Kidney (tissue), 14 donors: Measurements from ENCODE around the gene SSNA1. TPM values are rescaled to one million over a fixed set of nuclear protein-coding genes. Genes with fewer than 3 reads are reported as not detected.
A peak's percentile ranks its signal among the peaks of the same experiment; 100 is the strongest.

Experiments
- DNase-seq, 5 donors: peaks; one replicate each; pipeline ENCODE4 v3.0.0-alpha.2; 2013 to 2020
- FAIRE-seq: peaks from 2 replicates; lab custom pipeline; 2012; peaks lifted over from hg19 to GRCh38; lab: Jason Lieb, UNC
- H3K27ac ChIP-seq, 2 donors: one replicate each; pipeline ENCODE4 v1.7.0; 2013; ENCODE audit warnings: low read depth in 2 of 2, low read length in 2 of 2, inconsistent platforms in 1 of 2
- H3K27me3 ChIP-seq: one replicate; pipeline ENCODE4 v1.7.1; 2013; ENCODE audit warnings: low read length, inconsistent platforms; ENCODE audit not compliant: control insufficient read depth, insufficient read depth
- H3K36me3 ChIP-seq, 3 donors: one replicate each; pipeline versions ENCODE4 v1.7.0 to v1.7.1; 2013; ENCODE audit warnings: low read length in 3 of 3, control low read depth in 1 of 3, inconsistent platforms in 1 of 3; ENCODE audit not compliant: insufficient read depth in 3 of 3, control insufficient read depth in 2 of 3
- H3K4me1 ChIP-seq, 3 donors: one replicate each; pipeline versions ENCODE4 v1.7.0 to v1.7.1; 2013; ENCODE audit warnings: low read length in 3 of 3, inconsistent platforms in 1 of 3, low read depth in 1 of 3; ENCODE audit not compliant: control insufficient read depth in 2 of 3, insufficient read depth in 2 of 3
- H3K4me3 ChIP-seq, 3 donors: one replicate each; pipeline versions ENCODE4 v1.7.0 to v1.8.1; 2013; ENCODE audit warnings: low read length in 3 of 3, control low read depth in 1 of 3, inconsistent platforms in 1 of 3
- H3K9ac ChIP-seq, 3 donors: one replicate each; pipeline versions ENCODE4 v1.7.0 to v1.7.1; 2013; ENCODE audit warnings: low read length in 3 of 3, control low read depth in 1 of 3, inconsistent platforms in 1 of 3
- H3K9me3 ChIP-seq, 3 donors: one replicate each; pipeline versions ENCODE4 v1.7.0 to v1.7.1; 2013; ENCODE audit warnings: low read length in 3 of 3, control low read depth in 1 of 3, inconsistent platforms in 1 of 3; ENCODE audit not compliant: control insufficient read depth in 2 of 3, insufficient read depth in 1 of 3
- intact Hi-C: fragments of 100-400 bp; cut with DNase I; formaldehyde crosslinking; loops from one replicate; pipeline ENCODE4 v1.11.1; 2022
- polyA plus RNA-seq: library from polyadenylated mRNA; stranded (reverse); fragments of 350-450 nt; fragmentation: Illumina TruSeq; extraction: RNeasy Lipid Tissue Mini Kit (QIAGEN cat#74804); gene quantifications from one replicate; pipeline ENCODE4 v1.2.3, GENCODE V29; 2014; ENCODE audit warnings: low read depth, low replicate concordance; ENCODE audit not compliant: insufficient read depth
- total RNA-seq: library from RNA; stranded (reverse); fragmentation: NEBNext Ultra II Directional; extraction: Animal tissue kit (Norgen Biotek cat#: 25700); gene quantifications from one replicate; pipeline ENCODE4 v1.2.1, GENCODE V29; 2021
- TF ChIP-seq, protein P1 (sequence below): IDR thresholded peaks from 3 replicates; pipeline ENCODE4 v1.5.1; 2012; ENCODE audit warnings: mild to moderate bottlenecking, moderate library complexity, borderline replicate concordance; ENCODE audit not compliant: insufficient read depth; ENCODE audit errors: extremely low read depth
- donor health status: control.
- donor health status: control.
- donor health status: control.
- donor health status: control.
- donor health status: control.
- donor health status: DM: yes; HTN: yes; CAD: no.
- donor health status: Normal renal cell carcinoma (clear cell type).

SSNA1 gene
- total and polyA plus RNA-seq, 2 donors from 2014 or later = 52.5 to 131 TPM

GRCh38 chr9:137190315-137190856, 1.9 kb downstream of the SSNA1 start:
- TF ChIP-seq, protein P1, sequence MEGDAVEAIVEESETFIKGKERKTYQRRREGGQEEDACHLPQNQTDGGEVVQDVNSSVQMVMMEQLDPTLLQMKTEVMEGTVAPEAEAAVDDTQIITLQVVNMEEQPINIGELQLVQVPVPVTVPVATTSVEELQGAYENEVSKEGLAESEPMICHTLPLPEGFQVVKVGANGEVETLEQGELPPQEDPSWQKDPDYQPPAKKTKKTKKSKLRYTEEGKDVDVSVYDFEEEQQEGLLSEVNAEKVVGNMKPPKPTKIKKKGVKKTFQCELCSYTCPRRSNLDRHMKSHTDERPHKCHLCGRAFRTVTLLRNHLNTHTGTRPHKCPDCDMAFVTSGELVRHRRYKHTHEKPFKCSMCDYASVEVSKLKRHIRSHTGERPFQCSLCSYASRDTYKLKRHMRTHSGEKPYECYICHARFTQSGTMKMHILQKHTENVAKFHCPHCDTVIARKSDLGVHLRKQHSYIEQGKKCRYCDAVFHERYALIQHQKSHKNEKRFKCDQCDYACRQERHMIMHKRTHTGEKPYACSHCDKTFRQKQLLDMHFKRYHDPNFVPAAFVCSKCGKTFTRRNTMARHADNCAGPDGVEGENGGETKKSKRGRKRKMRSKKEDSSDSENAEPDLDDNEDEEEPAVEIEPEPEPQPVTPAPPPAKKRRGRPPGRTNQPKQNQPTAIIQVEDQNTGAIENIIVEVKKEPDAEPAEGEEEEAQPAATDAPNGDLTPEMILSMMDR = no peak
- Histone ChIP-seq H3K36me3 (peaks cover 0 to 15% (median 4%) of the 10 kb centered on the region in 3 donors), H3K9ac (peak overlapping the region in 1 of 3 donors; percentile 80), H3K9me3 (no peaks in the 10 kb centered on the region), H3K4me1 (peaks cover 4 to 55% (median 35%) of the 10 kb centered on the region in 3 donors), H3K4me3 (peak overlapping the region in 1 of 3 donors; percentile 94), H3K27me3 (no peaks in the 10 kb centered on the region), H3K27ac (no peak overlapping the region)
- DNase-seq = no peak
- intact Hi-C loops = no loop called here
- no peak for FAIRE-seq

- Histone ChIP-seq H3K27ac (no peak overlapping the region), H3K36me3 (peaks cover 0 to 11% (median 4%) of the 10 kb centered on the region in 3 donors), H3K27me3 (no peaks in the 10 kb centered on the region), H3K4me1 (peaks cover 4 to 58% (median 35%) of the 10 kb centered on the region in 3 donors), H3K4me3 (no peak overlapping the region), H3K9ac (no peak overlapping the region), H3K9me3 (no peaks in the 10 kb centered on the region)
- TF ChIP-seq, protein P1 = no peak
- intact Hi-C loops = no loop called here
- FAIRE-seq = no peak
- DNase-seq = no peak
Observed at GRCh38 chr9:137191245-137191644, 2.8 kb downstream of the SSNA1 start.

DNA sequence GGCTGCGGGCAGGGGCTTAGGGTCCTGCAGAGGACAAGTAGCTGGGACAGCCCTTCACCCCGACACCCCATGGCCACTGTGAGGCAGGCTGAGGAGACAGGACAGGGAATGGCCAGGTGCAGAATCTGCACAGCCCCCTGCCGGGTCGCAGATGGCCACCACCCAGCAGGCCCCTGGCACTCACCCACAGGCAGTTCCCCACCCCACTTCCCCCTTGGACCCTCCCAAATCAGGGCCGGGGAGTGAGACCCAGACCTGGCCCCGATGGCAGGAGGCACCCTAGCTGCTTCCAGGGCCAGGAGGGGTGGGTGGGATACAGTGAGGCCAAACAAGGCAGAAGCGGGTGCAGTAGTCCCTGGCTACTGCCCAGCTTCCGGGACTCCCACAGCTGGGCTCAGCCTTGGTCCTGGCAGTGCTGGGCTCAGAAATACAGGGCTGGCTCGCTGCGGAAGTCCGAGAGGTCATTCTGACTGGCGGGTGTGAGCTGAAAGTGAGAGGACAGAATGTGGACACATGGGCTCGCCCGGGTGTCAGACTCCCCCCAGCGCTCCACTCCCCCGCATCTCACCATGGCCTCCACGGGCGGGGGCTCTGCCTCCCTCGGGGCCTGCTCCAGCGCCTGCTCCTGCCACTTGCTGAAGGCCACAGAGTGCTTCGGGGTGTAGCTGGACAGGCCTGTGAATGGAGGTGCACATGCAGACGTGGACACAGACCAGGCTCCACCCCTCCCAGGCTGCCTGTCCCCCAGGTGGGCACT, 3.4 kb downstream of the SSNA1 start:
- no peak for FAIRE-seq
- intact Hi-C loops = no loop called here
- DNase-seq = no peak
- Histone ChIP-seq H3K9ac (no peak overlapping the region), H3K27me3 (no peaks in the 10 kb centered on the region), H3K4me3 (no peak overlapping the region), H3K4me1 (peaks cover 3 to 55% (median 29%) of the 10 kb centered on the region in 3 donors), H3K9me3 (no peaks in the 10 kb centered on the region), H3K36me3 (peaks cover 0 to 9% (median 4%) of the 10 kb centered on the region in 3 donors), H3K27ac (no peak overlapping the region)
- TF ChIP-seq, protein P1 = no peak
